Embryonic facial prominence (tissue), 1 donor: ENCODE results near the gene HMCN1.
"Not testable (repeated sequence)": the region's sequence is repeated elsewhere in the genome, so short reads cannot be mapped to it uniquely, and the experiment has no call there.

Source experiments
- DNase-seq: peaks from one replicate; pipeline ENCODE4 v3.0.0-alpha.2; 2016; ENCODE audit errors: extremely low spot score

Gene HMCN1

GRCh38 chr1:186152227-186152619, 418.0 kb downstream of the HMCN1 start:
- DNase-seq: no peak

GRCh38 chr1:186152620-186153239, 418.5 kb downstream of the HMCN1 start:
- DNase-seq: no peak

- no peak for DNase-seq
Measured at GRCh38 chr1:186154651-186155050, 420.5 kb downstream of the HMCN1 start.

GRCh38 chr1:186155594-186155993, 421.4 kb downstream of the HMCN1 start:
- DNase-seq: no peak

GRCh38 chr1:186162895-186163294, 428.7 kb downstream of the HMCN1 start:
- not testable (repeated sequence) for DNase-seq

GRCh38 chr1:186164773-186165172, 430.6 kb downstream of the HMCN1 start:
- DNase-seq: no peak

GRCh38 chr1:186165303-186165702, 431.1 kb downstream of the HMCN1 start:
- DNase-seq: no peak

- no peak for DNase-seq
Measured at GRCh38 chr1:186167096-186167668, 433.0 kb downstream of the HMCN1 start.

GRCh38 chr1:186175588-186175987, 441.4 kb downstream of the HMCN1 start:
- DNase-seq: no peak

- DNase-seq: no peak
Measured at GRCh38 chr1:186178426-186179043, 444.3 kb downstream of the HMCN1 start.

- DNase-seq: no peak
Measured at GRCh38 chr1:186179231-186179630, 445.0 kb downstream of the HMCN1 start.

- no peak for DNase-seq
Measured at GRCh38 chr1:186183219-186183618, 449.0 kb downstream of the HMCN1 start.

- peak; percentile 53 for DNase-seq
Measured at GRCh38 chr1:186183970-186184628, 449.9 kb downstream of the HMCN1 start.

- not testable (repeated sequence) for DNase-seq
Measured at GRCh38 chr1:186186251-186186650, 452.1 kb downstream of the HMCN1 start.

GRCh38 chr1:186187601-186188000, 453.4 kb downstream of the HMCN1 start:
- no peak for DNase-seq

- DNase-seq: no peak
Measured at GRCh38 chr1:186188004-186188539, 453.9 kb downstream of the HMCN1 start.

- no peak for DNase-seq
Measured at GRCh38 chr1:186188736-186189135, 454.5 kb downstream of the HMCN1 start.

GRCh38 chr1:186189156-186189555, 455.0 kb downstream of the HMCN1 start:
- DNase-seq: no peak

- no peak for DNase-seq
Measured at GRCh38 chr1:186191511-186191910, 457.3 kb downstream of the HMCN1 start.

GRCh38 chr1:186193224-186193623, 459.0 kb downstream of the HMCN1 start:
- no peak for DNase-seq

- DNase-seq: no peak
Measured at GRCh38 chr1:186194107-186194756, 460.0 kb downstream of the HMCN1 start.

GRCh38 chr1:186195377-186195931, 461.3 kb downstream of the HMCN1 start:
- DNase-seq: no peak
